Occipital lobe (tissue), 2 donors: ENCODE data around the gene GNB1L. TPM values are rescaled to one million over a fixed set of nuclear protein-coding genes. Genes with fewer than 3 reads are reported as not detected.

Experiments
- DNase-seq: peaks from one replicate; lab custom pipeline; 2025; lab: John Stamatoyannopoulos, UW
- total RNA-seq: library from RNA; depleted of rRNA; stranded (reverse); fragments of >200 nt; gene quantifications from one replicate; pipeline ENCODE4 v1.2.3, GENCODE V29; 2014

Gene GNB1L
- total RNA-seq, 1 donor from 2014 or later: 2.7 TPM

- no peak for DNase-seq
These were observed 116.6 kb downstream of the GNB1L start for GRCh38 chr22:19737846-19738663.

- no peak for DNase-seq
These were observed 118.8 kb downstream of the GNB1L start for GRCh38 chr22:19735665-19736510.

DNA sequence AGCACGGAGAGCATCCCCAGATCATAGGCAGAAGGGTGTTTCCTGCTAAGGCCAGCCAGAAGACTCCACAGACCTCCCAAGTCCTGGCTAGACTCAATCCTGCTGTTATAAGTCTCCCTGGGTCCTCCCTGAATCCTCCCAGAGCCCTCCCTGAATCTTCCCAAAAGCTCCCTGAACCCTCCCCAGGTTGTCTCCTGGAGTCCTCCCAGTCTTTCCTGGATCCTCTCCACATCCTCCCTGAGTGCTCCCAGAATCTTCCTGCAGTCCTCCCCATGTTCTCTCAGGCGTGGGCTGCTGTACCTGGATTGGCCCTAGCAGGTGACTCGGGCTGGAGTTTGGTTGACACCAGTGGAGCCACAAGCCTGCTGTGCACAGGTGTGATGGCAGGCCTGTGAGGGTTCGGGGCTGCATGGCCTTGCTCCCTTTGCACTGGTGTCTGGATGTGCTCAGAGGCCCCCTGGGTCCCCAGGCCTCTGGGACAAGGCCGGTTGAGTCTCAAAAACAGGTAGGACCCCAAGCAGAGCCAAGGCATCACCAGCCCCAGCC, 119.8 kb downstream of the GNB1L start:
- DNase-seq: no peak

GRCh38 chr22:19734163-19734562, 120.5 kb downstream of the GNB1L start:
- DNase-seq: no peak

DNA sequence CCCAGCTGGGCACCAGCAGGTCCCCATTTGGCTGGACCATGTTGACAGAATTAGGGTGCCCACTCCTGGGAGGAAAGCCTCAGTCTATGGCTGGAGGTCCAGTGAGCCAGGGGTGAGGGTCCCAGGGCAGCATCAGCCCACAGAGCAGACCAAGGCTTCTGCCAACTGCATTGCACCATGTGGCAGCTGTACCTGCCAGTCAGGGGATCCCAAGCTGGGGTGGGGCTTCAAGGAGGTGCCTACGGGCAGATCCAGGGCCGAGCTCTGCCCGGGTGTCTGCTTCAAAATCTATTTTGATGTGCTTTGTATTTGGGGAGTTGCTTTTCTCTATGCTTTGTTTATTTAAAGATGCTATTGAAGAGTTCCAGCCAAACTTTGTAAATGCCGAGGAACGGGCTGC, 120.9 kb downstream of the GNB1L start:
- DNase-seq: no peak

Other genes with a start within 250 kb of the GNB1L start
- 167 TPM for gene SEPTIN5, start 140.4 kb downstream of the GNB1L start, total RNA-seq
- 21.8 TPM for gene GP1BB, start 131.3 kb downstream of the GNB1L start, total RNA-seq
- 0.62 TPM for gene TBX1, start 94.1 kb downstream of the GNB1L start, total RNA-seq
- 12.3 TPM for gene RTL10, start within 50 bp of the GNB1L start, total RNA-seq
- 49.0 TPM for gene COMT, start 86.9 kb upstream of the GNB1L start, total RNA-seq
- 8.0 TPM for gene TXNRD2, start 86.9 kb upstream of the GNB1L start, total RNA-seq
- 47.3 TPM for gene ARVCF, start 161.9 kb upstream of the GNB1L start, total RNA-seq
- 15.9 TPM for gene TANGO2, start 166.2 kb upstream of the GNB1L start, total RNA-seq
- 37.0 TPM for gene DGCR8, start 225.4 kb upstream of the GNB1L start, total RNA-seq